ENCODE data around the gene PCYT2. TPM values are rescaled to one million over a fixed set of nuclear protein-coding genes. Genes with fewer than 3 reads are reported as not detected.
A peak's percentile ranks its signal among the peaks of the same experiment; 100 is the strongest.

Gene PCYT2
- total RNA-seq, 4 donors from 2014 or later, result 4.1 to 27.7 (median 18.8) TPM

GRCh38 chr17:81906476-81907218 is 4.6 kb downstream of the PCYT2 start:
- TF ChIP-seq POLR2A (IDR thresholded peaks at IDR 0.05) (no peak), CTCF (IDR thresholded peaks at IDR 0.05) (no peak)
- Histone ChIP-seq H3K36me3 (no peaks in the 10 kb centered on the region), H3K27ac (no peak overlapping the region), H3K4me3 (no peak overlapping the region), H3K4me1 (peaks cover 0 to 13% of the 10 kb centered on the region in 2 donors), H3K27me3 (no peaks in the 10 kb centered on the region), H3K9me3 (no peaks in the 10 kb centered on the region)
- intact Hi-C loops (cut with DNase I; ENCODE audit: low total_unique reads), result no loop called here
- peak in 1 of 2 donors; percentile 15 for DNase-seq

DNA sequence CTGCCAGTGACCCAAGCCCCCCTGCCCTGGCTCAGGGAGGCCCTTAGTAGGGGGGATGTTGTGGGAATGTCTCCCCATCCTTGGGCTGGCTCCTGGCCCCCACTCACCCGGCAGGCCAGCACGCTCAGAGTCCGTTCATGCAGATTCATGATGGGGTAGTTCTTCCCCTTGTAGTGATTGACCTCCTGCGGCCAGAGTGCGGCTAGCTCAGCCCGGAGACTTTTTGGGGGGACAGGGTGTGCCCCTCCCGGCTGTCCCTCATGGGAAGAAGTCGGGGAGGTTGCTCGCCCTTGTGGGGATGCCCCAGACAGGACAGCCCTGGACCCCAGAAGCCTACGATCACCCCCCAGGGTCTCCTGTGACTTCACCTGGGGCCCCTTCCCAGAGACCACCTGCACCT is 5.2 kb downstream of the PCYT2 start:
- no peak overlapping the region for H3K4me3 ChIP-seq
- no peaks in the 10 kb centered on the region for H3K36me3 ChIP-seq
- intact Hi-C loops (cut with DNase I; ENCODE audit: low total_unique reads), result no loop called here
- no peaks in the 10 kb centered on the region for H3K27me3 ChIP-seq
- TF ChIP-seq POLR2A (IDR thresholded peaks at IDR 0.05), result no peak
- TF ChIP-seq CTCF (IDR thresholded peaks at IDR 0.05), result no peak
- H3K4me1 ChIP-seq, result peaks cover 0 to 16% of the 10 kb centered on the region in 2 donors
- DNase-seq, result no peak
- no peak overlapping the region for H3K27ac ChIP-seq
- H3K9me3 ChIP-seq, result no peaks in the 10 kb centered on the region

- Histone ChIP-seq H3K27me3 (no peaks in the 10 kb centered on the region), H3K27ac (no peak overlapping the region), H3K36me3 (no peaks in the 10 kb centered on the region), H3K4me1 (peaks cover 0 to 16% of the 10 kb centered on the region in 2 donors), H3K4me3 (no peak overlapping the region), H3K9me3 (no peaks in the 10 kb centered on the region)
- no peak for DNase-seq
- TF ChIP-seq CTCF (IDR thresholded peaks at IDR 0.05) (no peak), POLR2A (IDR thresholded peaks at IDR 0.05) (no peak)
- intact Hi-C loops (cut with DNase I; ENCODE audit: low total_unique reads), result no loop called here
Measured at GRCh38 chr17:81905424-81905875, 5.7 kb downstream of the PCYT2 start.

- intact Hi-C loops (cut with DNase I; ENCODE audit: low total_unique reads), result no loop called here
- no peak for DNase-seq
- Histone ChIP-seq H3K4me3 (no peak overlapping the region), H3K9me3 (no peaks in the 10 kb centered on the region), H3K4me1 (peaks cover 0 to 16% of the 10 kb centered on the region in 2 donors), H3K27ac (no peak overlapping the region), H3K27me3 (no peaks in the 10 kb centered on the region), H3K36me3 (no peaks in the 10 kb centered on the region)
- no peak for TF ChIP-seq CTCF (IDR thresholded peaks at IDR 0.05)
- no peak for TF ChIP-seq POLR2A (IDR thresholded peaks at IDR 0.05)
Measured at GRCh38 chr17:81904600-81905423, 6.4 kb downstream of the PCYT2 start.

Data from uterus (tissue), 4 donors.